IMR-90 (cell line): Measurements from ENCODE around the gene SLC6A2. TPM values are rescaled to one million over a fixed set of nuclear protein-coding genes. Genes with fewer than 3 reads are reported as not detected.

Experiments
- ATAC-seq: fragments of 200-7000 bp; cut with Tn5 transposase; 2 replicates; pipeline ENCODE4 v1.9.1; 2020; ENCODE audit warnings: low read depth, mild to moderate bottlenecking, moderate library complexity
- BruUV-seq: library from RNA; stranded (reverse); fragments of 400-500 nt; replicated peaks from 2 replicates; lab custom pipeline; 2021; lab: Mats Ljungman, UMichigan
- CTCF ChIA-PET: fragments of 300-600 bp; formaldehyde crosslinking; extraction: SDS; loops from one replicate; lab custom pipeline; 2021; ENCODE audit warnings: antibody characterized with exemption; lab: Yijun Ruan, JAX
- POLR2A ChIA-PET: fragments of 300-600 bp; sonication (Branson Sonifier 250); formaldehyde crosslinking; loops from one replicate; lab custom pipeline; 2022; ENCODE audit warnings: antibody characterized with exemption; ENCODE audit not compliant: unreplicated experiment; lab: Charles Lee
- DNase-seq: peaks from one replicate; pipeline ENCODE4 v3.0.0; 2013
- H2AFZ ChIP-seq: replicated peaks from 2 replicates; pipeline ENCODE3; 2013; ENCODE audit warnings: low read length, mild to moderate bottlenecking; ENCODE audit not compliant: poor library complexity
- H2AK5ac ChIP-seq: 2 replicates; pipeline ENCODE4 v1.6.1; 2013; ENCODE audit warnings: low read depth, low read length, inconsistent platforms
- H2AK9ac ChIP-seq: replicated peaks from 2 replicates; pipeline ENCODE3; 2013; ENCODE audit warnings: mild to moderate bottlenecking, low read depth, low read length, moderate library complexity; ENCODE audit not compliant: poor library complexity
- H2BK120ac ChIP-seq: 2 replicates; pipeline ENCODE4 v1.6.1; 2013; ENCODE audit warnings: low read depth, low read length, inconsistent platforms
- H2BK15ac ChIP-seq: 3 replicates; pipeline ENCODE4 v1.6.1; 2013; ENCODE audit warnings: low read depth, low read length, inconsistent platforms
- H2BK20ac ChIP-seq: 2 replicates; pipeline ENCODE4 v1.6.1; 2013; ENCODE audit warnings: low read depth, mild to moderate bottlenecking, inconsistent platforms, low read length, moderate library complexity
- H2BK5ac ChIP-seq: 2 replicates; pipeline ENCODE4 v1.6.1; 2013; ENCODE audit warnings: mild to moderate bottlenecking, low read depth, low read length, inconsistent platforms; ENCODE audit not compliant: poor library complexity, severe bottlenecking
- H3K14ac ChIP-seq: replicated peaks from 2 replicates; pipeline ENCODE4 v1.6.1; 2013; ENCODE audit warnings: low read depth, low read length, inconsistent platforms
- H3K18ac ChIP-seq: 2 replicates; pipeline ENCODE4 v1.6.1; 2013; ENCODE audit warnings: low read depth, low read length, control low read depth
- H3K23ac ChIP-seq: 2 replicates; pipeline ENCODE4 v1.6.1; 2013; ENCODE audit warnings: low read depth, low read length, inconsistent platforms
- H3K27ac ChIP-seq: 2 replicates; pipeline ENCODE4 v1.5.1; 2013; ENCODE audit warnings: mild to moderate bottlenecking, control low read depth, low read length; ENCODE audit not compliant: insufficient read depth
- H3K27me3 ChIP-seq: 2 replicates; pipeline ENCODE4 v1.6.1; 2013; ENCODE audit warnings: low read length; ENCODE audit not compliant: control insufficient read depth, insufficient read depth
- H3K36me3 ChIP-seq: 2 replicates; pipeline ENCODE4 v1.6.1; 2013; ENCODE audit warnings: low read length, mixed read lengths; ENCODE audit not compliant: control insufficient read depth, insufficient read depth
- H3K4ac ChIP-seq: 2 replicates; pipeline ENCODE4 v1.6.1; 2013; ENCODE audit warnings: low read depth, low read length, inconsistent platforms
- H3K4me1 ChIP-seq: 2 replicates; pipeline ENCODE4 v1.6.1; 2013; ENCODE audit warnings: low read length, mixed read lengths; ENCODE audit not compliant: control insufficient read depth, insufficient read depth
- H3K4me2 ChIP-seq: 2 replicates; pipeline ENCODE4 v1.6.1; 2013; ENCODE audit warnings: low read depth, mild to moderate bottlenecking, control low read depth, low read length, moderate library complexity
- H3K4me3 ChIP-seq: 2 replicates; pipeline ENCODE4 v1.5.1; 2013; ENCODE audit warnings: low read depth, mild to moderate bottlenecking, control low read depth, low read length, moderate library complexity; ENCODE audit not compliant: insufficient read depth
- H3K56ac ChIP-seq: 2 replicates; pipeline ENCODE4 v1.6.1; 2013; ENCODE audit warnings: low read length, inconsistent platforms; ENCODE audit not compliant: insufficient read depth; ENCODE audit errors: extremely low read depth
- H3K79me1 ChIP-seq, 2 experiments: 2 replicates each; pipeline ENCODE4 v1.6.1; 2013; ENCODE audit warnings: low read length in 2 of 2, inconsistent platforms in 1 of 2, low read depth in 1 of 2
- H3K9ac ChIP-seq: 2 replicates; pipeline ENCODE4 v1.6.1; 2013; ENCODE audit warnings: low read depth, low read length, control low read depth
- H3K9me1 ChIP-seq: 2 replicates; pipeline ENCODE4 v1.6.1; 2013; ENCODE audit warnings: low read length, inconsistent platforms; ENCODE audit not compliant: insufficient read depth
- H3K9me3 ChIP-seq: 2 replicates; pipeline ENCODE4 v1.6.1; 2013; ENCODE audit warnings: low read length; ENCODE audit not compliant: control insufficient read depth, insufficient read depth
- H4K20me1 ChIP-seq: 2 replicates; pipeline ENCODE4 v1.6.1; 2013; ENCODE audit warnings: low read length, inconsistent platforms; ENCODE audit not compliant: insufficient read depth
- H4K5ac ChIP-seq: 2 replicates; pipeline ENCODE4 v1.6.1; 2013; ENCODE audit warnings: mild to moderate bottlenecking, low read depth, low read length, control low read depth
- H4K8ac ChIP-seq, 2 experiments: 2 replicates each; pipeline ENCODE4 v1.6.1; 2013; ENCODE audit warnings: low read depth in 2 of 2, low read length in 2 of 2, control low read depth in 1 of 2, inconsistent platforms in 1 of 2
- H4K91ac ChIP-seq: 2 replicates; pipeline ENCODE4 v1.6.1; 2013; ENCODE audit warnings: low read depth, low read length, inconsistent platforms; ENCODE audit not compliant: insufficient read depth
- BHLHE40 ChIP-seq: fragments of 150-350 bp; IDR thresholded peaks from 2 replicates; pipeline ENCODE4 v1.6.1; 2016; ENCODE audit warnings: mild to moderate bottlenecking, low read depth, low read length
- CEBPB ChIP-seq: IDR thresholded peaks from 2 replicates; pipeline ENCODE4 v1.6.1; 2012; ENCODE audit warnings: low read depth, low read length, improper control_type of control experiment
- CHD1 ChIP-seq: IDR thresholded peaks from 2 replicates; pipeline ENCODE4 v1.6.1; 2012; ENCODE audit warnings: low read depth, low read length, improper control_type of control experiment
- FOS ChIP-seq: fragments of 150-350 bp; IDR thresholded peaks from 2 replicates; pipeline ENCODE4 v1.6.1; 2016; ENCODE audit warnings: low read depth, low read length
- MAFK ChIP-seq: IDR thresholded peaks from 2 replicates; pipeline ENCODE4 v1.6.1; 2012; ENCODE audit warnings: low read depth, low read length, improper control_type of control experiment
- MAZ ChIP-seq: IDR thresholded peaks from 2 replicates; pipeline ENCODE4 v1.6.1; 2012; ENCODE audit warnings: low read depth, mild to moderate bottlenecking, low read length, improper control_type of control experiment, moderate library complexity, borderline replicate concordance
- MXI1 ChIP-seq: IDR thresholded peaks from 2 replicates; pipeline ENCODE4 v1.6.1; 2012; ENCODE audit warnings: low read depth, mild to moderate bottlenecking, low read length, moderate library complexity, borderline replicate concordance
- NFE2L2 ChIP-seq: fragments of 150-350 bp; IDR thresholded peaks from 2 replicates; pipeline ENCODE4 v1.6.1; 2016; ENCODE audit warnings: low read depth, mild to moderate bottlenecking, low read length
- POLR2A ChIP-seq: IDR thresholded peaks from 2 replicates; pipeline ENCODE4 v1.6.1; 2012; ENCODE audit warnings: mild to moderate bottlenecking, low read depth, low read length
- RAD21 ChIP-seq: IDR thresholded peaks from 2 replicates; pipeline ENCODE4 v1.6.1; 2012; ENCODE audit warnings: low read length, improper control_type of control experiment
- RCOR1 ChIP-seq: IDR thresholded peaks from 2 replicates; pipeline ENCODE4 v1.6.1; 2012; ENCODE audit warnings: mild to moderate bottlenecking, low read length, improper control_type of control experiment; ENCODE audit not compliant: insufficient replicate concordance
- RFX5 ChIP-seq: IDR thresholded peaks from 2 replicates; pipeline ENCODE4 v1.8.0; 2012; ENCODE audit warnings: low read depth, mild to moderate bottlenecking, low read length, moderate library complexity
- SMC3 ChIP-seq: fragments of 150-350 bp; IDR thresholded peaks from 2 replicates; pipeline ENCODE4 v1.6.1; 2016; ENCODE audit warnings: low read depth, mild to moderate bottlenecking, antibody characterized with exemption, low read length, moderate library complexity
- WGBS, 2 experiments: methylation state at CpG; one replicate each; pipeline versions ENCODE4 v1.1.5 to v1.1.7; 2013; ENCODE audit warnings: missing lambda C conversion rate in 2 of 2; ENCODE audit not compliant: insufficient read length in 1 of 2; ENCODE audit errors: extremely low coverage in 2 of 2; 5-methylcytosine and 5-hydroxymethylcytosine counted together
- dilution Hi-C: fragments of 300-500 bp; cut with HindIII; formaldehyde crosslinking; loops from one replicate; pipeline ENCODE4 v1.14.3; 2018; ENCODE audit warnings: low sequenced_read_pairs; ENCODE audit not compliant: unreplicated experiment
- in situ Hi-C: fragments of 300-500 bp; cut with MboI; formaldehyde crosslinking; loops from 3 replicates; pipeline ENCODE4 v1.14.3; 2019; ENCODE audit warnings: low sequenced_read_pairs, inconsistent platforms, mixed read lengths
- intact Hi-C: fragments of 100-400 bp; cut with micrococcal nuclease; formaldehyde crosslinking; loops from 2 replicates; pipeline ENCODE4 v1.10.0; 2022
- polyA plus RNA-seq, 3 experiments: library from polyadenylated mRNA; depleted of rRNA; stranded (reverse); fragments of >200 nt; gene quantifications; 2 replicates each; pipeline ENCODE4 v1.2.3, GENCODE V29; 2012; ENCODE audit warnings: low replicate concordance in 1 of 3
- total RNA-seq: library from RNA; depleted of rRNA; stranded (reverse); fragments of >200 nt; gene quantifications from 2 replicates; pipeline ENCODE4 v1.2.3, GENCODE V29; 2012
- TF ChIP-seq, protein P1 (sequence below): conservative IDR thresholded peaks from 2 replicates; pipeline ENCODE4 v1.5.1; 2012; ENCODE audit warnings: mild to moderate bottlenecking, low read depth, low read length, improper control_type of control experiment
- TF ChIP-seq, protein P2 (sequence below): fragments of 150-350 bp; IDR thresholded peaks from 2 replicates; pipeline ENCODE4 v1.6.1; 2017; ENCODE audit warnings: mild to moderate bottlenecking, antibody characterized with exemption, low read length, low read depth
- TF ChIP-seq, protein P3 (sequence below): fragments of 150-350 bp; IDR thresholded peaks from 2 replicates; pipeline ENCODE4 v1.6.1; 2016; ENCODE audit warnings: low read depth, mild to moderate bottlenecking, low read length, moderate library complexity, borderline replicate concordance

SLC6A2 gene
- total and polyA plus RNA-seq, 2 of the 4 experiments (the other 2 are of a cell fraction): not detected

GRCh38 chr16:55665511-55665910 is 9.7 kb downstream of the SLC6A2 start:
- no TSS peak for BruUV-seq
- WGBS, 2 experiments: no CpG with 5 or more reads among the region's 3 CpGs
- Histone ChIP-seq H3K36me3 (no peaks in the 10 kb centered on the region), H2AK5ac (no peak overlapping the region), H3K18ac (no peak overlapping the region), H2BK5ac (no peak overlapping the region), H2BK15ac (no peak overlapping the region), H3K14ac (no peak overlapping the region), H3K9ac (no peak overlapping the region), H3K56ac (no peak overlapping the region), H3K9me1 (no peaks in the 10 kb centered on the region), H4K5ac (no peak overlapping the region), H4K91ac (no peak overlapping the region), H3K23ac (no peak overlapping the region), H3K9me3 (peaks cover 2% of the 10 kb centered on the region; the same call in 1 of the 2 replicates), H3K4me3 (no peak overlapping the region), H2AK9ac (no peak overlapping the region), H3K4ac (no peak overlapping the region), H3K4me2 (no peak overlapping the region), H3K79me1 (no peaks in the 10 kb centered on the region), H2BK20ac (no peak overlapping the region), H4K8ac (no peak overlapping the region), H3K4me1 (no peaks in the 10 kb centered on the region), H2BK120ac (no peak overlapping the region), H3K27me3 (peaks cover 16% of the 10 kb centered on the region), H4K20me1 (no peaks in the 10 kb centered on the region), H2AFZ (no peak overlapping the region), H3K27ac (no peak overlapping the region)
- TF ChIP-seq, protein P1, sequence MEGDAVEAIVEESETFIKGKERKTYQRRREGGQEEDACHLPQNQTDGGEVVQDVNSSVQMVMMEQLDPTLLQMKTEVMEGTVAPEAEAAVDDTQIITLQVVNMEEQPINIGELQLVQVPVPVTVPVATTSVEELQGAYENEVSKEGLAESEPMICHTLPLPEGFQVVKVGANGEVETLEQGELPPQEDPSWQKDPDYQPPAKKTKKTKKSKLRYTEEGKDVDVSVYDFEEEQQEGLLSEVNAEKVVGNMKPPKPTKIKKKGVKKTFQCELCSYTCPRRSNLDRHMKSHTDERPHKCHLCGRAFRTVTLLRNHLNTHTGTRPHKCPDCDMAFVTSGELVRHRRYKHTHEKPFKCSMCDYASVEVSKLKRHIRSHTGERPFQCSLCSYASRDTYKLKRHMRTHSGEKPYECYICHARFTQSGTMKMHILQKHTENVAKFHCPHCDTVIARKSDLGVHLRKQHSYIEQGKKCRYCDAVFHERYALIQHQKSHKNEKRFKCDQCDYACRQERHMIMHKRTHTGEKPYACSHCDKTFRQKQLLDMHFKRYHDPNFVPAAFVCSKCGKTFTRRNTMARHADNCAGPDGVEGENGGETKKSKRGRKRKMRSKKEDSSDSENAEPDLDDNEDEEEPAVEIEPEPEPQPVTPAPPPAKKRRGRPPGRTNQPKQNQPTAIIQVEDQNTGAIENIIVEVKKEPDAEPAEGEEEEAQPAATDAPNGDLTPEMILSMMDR: no peak
- no peak for TF ChIP-seq MXI1
- no peak for TF ChIP-seq NFE2L2
- no peak for TF ChIP-seq FOS
- TF ChIP-seq RFX5: no peak
- no peak for TF ChIP-seq MAFK
- no peak for TF ChIP-seq CEBPB
- no peak for TF ChIP-seq BHLHE40
- TF ChIP-seq, protein P2, sequence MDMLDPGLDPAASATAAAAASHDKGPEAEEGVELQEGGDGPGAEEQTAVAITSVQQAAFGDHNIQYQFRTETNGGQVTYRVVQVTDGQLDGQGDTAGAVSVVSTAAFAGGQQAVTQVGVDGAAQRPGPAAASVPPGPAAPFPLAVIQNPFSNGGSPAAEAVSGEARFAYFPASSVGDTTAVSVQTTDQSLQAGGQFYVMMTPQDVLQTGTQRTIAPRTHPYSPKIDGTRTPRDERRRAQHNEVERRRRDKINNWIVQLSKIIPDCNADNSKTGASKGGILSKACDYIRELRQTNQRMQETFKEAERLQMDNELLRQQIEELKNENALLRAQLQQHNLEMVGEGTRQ: no peak
- TF ChIP-seq RAD21: no peak
- TF ChIP-seq CHD1: no peak
- no peak for TF ChIP-seq MAZ
- no peak for TF ChIP-seq POLR2A
- no peak for TF ChIP-seq SMC3
- TF ChIP-seq, protein P3, sequence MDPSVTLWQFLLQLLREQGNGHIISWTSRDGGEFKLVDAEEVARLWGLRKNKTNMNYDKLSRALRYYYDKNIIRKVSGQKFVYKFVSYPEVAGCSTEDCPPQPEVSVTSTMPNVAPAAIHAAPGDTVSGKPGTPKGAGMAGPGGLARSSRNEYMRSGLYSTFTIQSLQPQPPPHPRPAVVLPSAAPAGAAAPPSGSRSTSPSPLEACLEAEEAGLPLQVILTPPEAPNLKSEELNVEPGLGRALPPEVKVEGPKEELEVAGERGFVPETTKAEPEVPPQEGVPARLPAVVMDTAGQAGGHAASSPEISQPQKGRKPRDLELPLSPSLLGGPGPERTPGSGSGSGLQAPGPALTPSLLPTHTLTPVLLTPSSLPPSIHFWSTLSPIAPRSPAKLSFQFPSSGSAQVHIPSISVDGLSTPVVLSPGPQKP: no peak
- TF ChIP-seq RCOR1: no peak
- CTCF ChIA-PET: no interaction called here
- POLR2A ChIA-PET: no interaction called here
- intact Hi-C loops (no loop called here), dilution Hi-C loops (no loop called here), in situ Hi-C loops (no loop called here)
- DNase-seq (no peak), ATAC-seq (no peak)
